Gastroesophageal sphincter (tissue), 4 donors: Measurements from ENCODE around the gene RANBP3. TPM values are rescaled to one million over a fixed set of nuclear protein-coding genes. Genes with fewer than 3 reads are reported as not detected.

ENCODE experiments used
- ATAC-seq: fragments of 150-250 bp; one replicate; pipeline ENCODE4 v1.9.1; 2016; ENCODE audit warnings: mild to moderate bottlenecking, moderate library complexity
- H3K27ac ChIP-seq, 4 donors: fragments of 200-600 bp; sonication (generic) in 3 of 4; 1 replicate in 3 of 4; 2 replicates in 1 of 4; pipeline ENCODE4 v1.5.1; 2016 to 2019
- H3K27me3 ChIP-seq: fragments of 200-600 bp; sonication (generic); one replicate; pipeline ENCODE4 v1.5.1; 2019
- H3K36me3 ChIP-seq, 2 donors: fragments of 200-600 bp; sonication (generic); one replicate each; pipeline ENCODE4 v1.5.1; 2019; ENCODE audit warnings: control low read depth in 1 of 2
- H3K4me1 ChIP-seq, 3 donors: fragments of 200-600 bp; sonication (generic); 1 replicate in 2 of 3; 2 replicates in 1 of 3; pipeline ENCODE4 v1.5.1; 2016 to 2019; ENCODE audit warnings: control low read depth in 2 of 3
- H3K4me3 ChIP-seq, 2 donors: fragments of 200-600 bp; sonication (generic); one replicate each; pipeline ENCODE4 v1.5.1; 2019; ENCODE audit warnings: mild to moderate bottlenecking in 1 of 2, moderate library complexity in 1 of 2
- H3K9me3 ChIP-seq, 3 donors: fragments of 200-600 bp; sonication (generic); one replicate each; pipeline ENCODE4 v1.5.1; 2017 to 2019; ENCODE audit warnings: control low read depth in 2 of 3
- EP300 ChIP-seq: sonication (generic); formaldehyde crosslinking; IDR thresholded peaks from one replicate; pipeline ENCODE4 v1.6.1; 2017; ENCODE audit warnings: antibody characterized with exemption, mild to moderate bottlenecking
- POLR2A ChIP-seq, 2 donors: fragments of 450-650 bp; IDR thresholded peaks; one replicate each; pipeline ENCODE4 v1.6.1; 2017; ENCODE audit warnings: antibody characterized with exemption in 2 of 2, mild to moderate bottlenecking in 2 of 2, moderate library complexity in 1 of 2
- POLR2AphosphoS5 ChIP-seq: sonication (generic); formaldehyde crosslinking; IDR thresholded peaks from one replicate; pipeline ENCODE4 v1.6.1; 2017; ENCODE audit warnings: antibody characterized with exemption
- WGBS, 2 donors: methylation state at CpG; one replicate each; pipeline ENCODE4 v1.1.5; 2018; ENCODE audit warnings: low coverage in 1 of 2; 5-methylcytosine and 5-hydroxymethylcytosine counted together
- total RNA-seq, 4 donors: library from RNA; depleted of rRNA; stranded (reverse); fragments of >200 nt; gene quantifications; one replicate each; pipeline ENCODE4 v1.1.0, GENCODE V29; 2016
- TF ChIP-seq, protein P1 (sequence below), 4 experiments: fragments of 200-600 bp in 2 of 4; fragments of 450-650 bp in 2 of 4; sonication (generic) in 1 of 4; IDR thresholded peaks; one replicate each; pipeline ENCODE4 v1.5.1; 2017 to 2019; ENCODE audit warnings: antibody characterized with exemption in 4 of 4, mild to moderate bottlenecking in 2 of 4, moderate library complexity in 2 of 4

The RANBP3 gene
- total RNA-seq, 4 donors from 2014 or later: 87.0 to 125 (median 104) TPM

- H3K9me3 ChIP-seq: no peaks in the 10 kb centered on the region
- 40 to 49% methylated on average over 4 of the region's 10 CpGs for WGBS, 2 donors
- H3K27ac ChIP-seq: peak overlapping the region in 1 of 4 donors; percentile 5
- ATAC-seq: no peak
- H3K4me1 ChIP-seq: peaks cover 6 to 93% (median 32%) of the 10 kb centered on the region in 3 donors
- TF ChIP-seq EP300: no peak
- H3K4me3 ChIP-seq: no peak overlapping the region
- H3K36me3 ChIP-seq: peaks cover 0 to 26% of the 10 kb centered on the region in 2 donors
- H3K27me3 ChIP-seq: no peaks in the 10 kb centered on the region
Measured at GRCh38 chr19:5974721-5975387, 3.1 kb downstream of the RANBP3 start.

DNA sequence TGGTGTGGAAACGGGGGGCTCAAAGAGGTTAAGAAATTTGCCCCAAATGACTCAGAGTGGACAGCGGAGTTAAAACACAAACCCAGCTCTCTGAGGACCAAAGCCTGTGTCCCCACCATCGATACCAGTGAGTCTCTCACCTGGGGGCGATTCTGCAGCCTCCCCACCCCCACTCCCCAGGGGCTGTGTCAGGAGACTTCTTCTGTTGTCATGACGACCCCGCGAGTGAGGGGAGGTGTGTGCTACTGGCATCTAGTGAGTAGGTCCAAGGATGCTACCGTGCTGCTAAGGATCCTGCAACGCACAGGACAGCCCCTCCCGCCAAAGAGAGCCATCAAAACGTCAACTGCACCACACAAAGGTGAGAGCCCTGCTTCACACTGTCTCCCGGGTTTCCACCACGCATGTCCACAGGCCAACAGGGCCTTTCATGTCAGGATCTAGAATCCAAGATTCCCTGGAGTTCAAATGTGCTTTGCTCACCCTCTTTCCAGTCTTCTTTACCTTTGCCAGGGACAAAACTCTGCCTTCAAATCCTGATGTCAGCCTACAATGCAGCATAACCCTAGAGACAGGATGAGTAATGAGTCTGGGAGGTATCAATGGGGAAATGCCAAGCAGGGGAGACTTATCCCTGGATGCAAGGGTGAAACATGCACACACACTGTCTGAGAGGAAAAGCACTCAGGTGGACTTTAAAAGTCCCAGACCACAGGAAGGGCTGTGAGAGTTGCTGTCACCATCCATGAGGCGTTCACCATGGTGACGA, 3.9 kb downstream of the RANBP3 start:
- Histone ChIP-seq H3K27ac (peak overlapping the region in 1 of 4 donors; percentile 32), H3K9me3 (no peaks in the 10 kb centered on the region), H3K4me3 (no peak overlapping the region), H3K4me1 (peaks cover 6 to 93% (median 39%) of the 10 kb centered on the region in 3 donors), H3K36me3 (peaks cover 0 to 26% of the 10 kb centered on the region in 2 donors), H3K27me3 (no peaks in the 10 kb centered on the region)
- TF ChIP-seq, protein P1, sequence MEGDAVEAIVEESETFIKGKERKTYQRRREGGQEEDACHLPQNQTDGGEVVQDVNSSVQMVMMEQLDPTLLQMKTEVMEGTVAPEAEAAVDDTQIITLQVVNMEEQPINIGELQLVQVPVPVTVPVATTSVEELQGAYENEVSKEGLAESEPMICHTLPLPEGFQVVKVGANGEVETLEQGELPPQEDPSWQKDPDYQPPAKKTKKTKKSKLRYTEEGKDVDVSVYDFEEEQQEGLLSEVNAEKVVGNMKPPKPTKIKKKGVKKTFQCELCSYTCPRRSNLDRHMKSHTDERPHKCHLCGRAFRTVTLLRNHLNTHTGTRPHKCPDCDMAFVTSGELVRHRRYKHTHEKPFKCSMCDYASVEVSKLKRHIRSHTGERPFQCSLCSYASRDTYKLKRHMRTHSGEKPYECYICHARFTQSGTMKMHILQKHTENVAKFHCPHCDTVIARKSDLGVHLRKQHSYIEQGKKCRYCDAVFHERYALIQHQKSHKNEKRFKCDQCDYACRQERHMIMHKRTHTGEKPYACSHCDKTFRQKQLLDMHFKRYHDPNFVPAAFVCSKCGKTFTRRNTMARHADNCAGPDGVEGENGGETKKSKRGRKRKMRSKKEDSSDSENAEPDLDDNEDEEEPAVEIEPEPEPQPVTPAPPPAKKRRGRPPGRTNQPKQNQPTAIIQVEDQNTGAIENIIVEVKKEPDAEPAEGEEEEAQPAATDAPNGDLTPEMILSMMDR (IDR thresholded peaks at IDR 0.05): no peak
- ATAC-seq: no peak
- WGBS, 2 donors: 77 to 80% methylated on average over 1 to 5 of the region's 15 CpGs

DNA sequence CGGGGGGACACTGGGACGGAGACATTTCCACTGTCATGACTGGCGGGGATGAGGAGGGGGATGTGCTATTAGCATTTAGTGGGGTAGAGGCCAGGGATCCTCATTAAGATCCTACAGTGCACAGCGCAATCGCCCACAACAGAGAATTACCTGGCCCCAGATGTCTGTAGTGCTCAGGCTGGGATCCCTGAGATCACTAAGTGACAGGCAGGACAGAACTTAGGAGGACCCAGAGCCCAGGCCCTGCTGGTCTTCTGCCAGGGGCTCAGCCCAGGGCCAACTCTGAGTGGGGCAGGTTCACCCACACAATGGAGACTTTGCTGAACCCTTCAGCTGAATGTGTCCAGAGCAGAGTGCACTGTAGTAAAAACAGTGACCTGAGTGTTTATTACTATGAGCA, 4.6 kb downstream of the RANBP3 start:
- no peaks in the 10 kb centered on the region for H3K9me3 ChIP-seq
- H3K27ac ChIP-seq: no peak overlapping the region
- peaks cover 9 to 93% (median 39%) of the 10 kb centered on the region in 3 donors for H3K4me1 ChIP-seq
- H3K4me3 ChIP-seq: no peak overlapping the region
- whole genome bisulfite sequencing, 2 donors: 80% methylated on average over 1 of the region's 5 CpGs; no CpG with 5 or more reads in 1 of the 2 donors
- TF ChIP-seq POLR2A (IDR thresholded peaks at IDR 0.05): no peak
- TF ChIP-seq EP300: no peak
- TF ChIP-seq POLR2AphosphoS5: no peak
- TF ChIP-seq, protein P1 (IDR thresholded peaks at IDR 0.05): no peak
- H3K36me3 ChIP-seq: peaks cover 0 to 26% of the 10 kb centered on the region in 2 donors
- H3K27me3 ChIP-seq: no peaks in the 10 kb centered on the region
- ATAC-seq: no peak

DNA sequence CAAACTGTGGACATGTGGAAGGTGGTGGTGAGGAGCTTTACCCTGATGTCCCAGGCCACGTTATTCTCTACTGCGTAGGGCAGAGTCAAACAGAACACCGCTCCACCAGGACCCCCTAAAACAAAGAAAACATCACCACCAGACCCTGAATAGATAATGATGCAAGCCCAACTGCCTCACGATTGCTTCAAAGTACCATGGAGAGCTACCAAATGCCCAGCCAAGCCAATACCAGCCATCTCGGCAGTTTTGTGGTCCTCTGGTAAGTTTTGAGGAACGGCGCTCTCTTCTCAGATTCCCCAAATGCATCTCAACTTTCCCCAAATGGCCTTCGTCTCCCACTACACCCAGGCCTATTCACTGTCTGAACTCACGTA, 5.6 kb downstream of the RANBP3 start:
- no peak for ATAC-seq
- TF ChIP-seq POLR2A (IDR thresholded peaks at IDR 0.05) (no peak), POLR2AphosphoS5 (no peak), EP300 (no peak)
- TF ChIP-seq, protein P1 (IDR thresholded peaks at IDR 0.05): no peak
- no peak overlapping the region for H3K4me3 ChIP-seq
- no peaks in the 10 kb centered on the region for H3K27me3 ChIP-seq
- H3K36me3 ChIP-seq: peaks cover 0 to 26% of the 10 kb centered on the region in 2 donors
- WGBS, 2 donors: 68 to 76% methylated on average over 6 to 7 of the region's 9 CpGs
- peaks cover 18 to 100% (median 48%) of the 10 kb centered on the region in 3 donors for H3K4me1 ChIP-seq
- peak overlapping the region in 1 of 4 donors; percentile 9 for H3K27ac ChIP-seq
- no peaks in the 10 kb centered on the region for H3K9me3 ChIP-seq

GRCh38 chr19:5971714-5972354, 6.1 kb downstream of the RANBP3 start:
- peaks cover 18 to 100% (median 52%) of the 10 kb centered on the region in 3 donors for H3K4me1 ChIP-seq
- H3K4me3 ChIP-seq: no peak overlapping the region
- no peak for ATAC-seq
- no peaks in the 10 kb centered on the region for H3K9me3 ChIP-seq
- WGBS, 2 donors: 79 to 92% methylated on average over 2 of the region's 2 CpGs
- no peaks in the 10 kb centered on the region for H3K27me3 ChIP-seq
- TF ChIP-seq POLR2A (IDR thresholded peaks at IDR 0.05): no peak
- TF ChIP-seq, protein P1 (IDR thresholded peaks at IDR 0.05): no peak
- TF ChIP-seq EP300: no peak
- TF ChIP-seq POLR2AphosphoS5: no peak
- peaks cover 0 to 26% of the 10 kb centered on the region in 2 donors for H3K36me3 ChIP-seq
- peak overlapping the region in 1 of 4 donors; percentile 9 for H3K27ac ChIP-seq
